Central memory CD4-positive, alpha-beta T cell (primary cell): Measurements from ENCODE around the gene HSD17B13.
"Not testable (repeated sequence)": the region's sequence is repeated elsewhere in the genome, so short reads cannot be mapped to it uniquely, and the experiment has no call there.

Source experiments
- DNase-seq: peaks from one replicate; pipeline ENCODE4 v3.0.0; 2022

The HSD17B13 gene

DNA sequence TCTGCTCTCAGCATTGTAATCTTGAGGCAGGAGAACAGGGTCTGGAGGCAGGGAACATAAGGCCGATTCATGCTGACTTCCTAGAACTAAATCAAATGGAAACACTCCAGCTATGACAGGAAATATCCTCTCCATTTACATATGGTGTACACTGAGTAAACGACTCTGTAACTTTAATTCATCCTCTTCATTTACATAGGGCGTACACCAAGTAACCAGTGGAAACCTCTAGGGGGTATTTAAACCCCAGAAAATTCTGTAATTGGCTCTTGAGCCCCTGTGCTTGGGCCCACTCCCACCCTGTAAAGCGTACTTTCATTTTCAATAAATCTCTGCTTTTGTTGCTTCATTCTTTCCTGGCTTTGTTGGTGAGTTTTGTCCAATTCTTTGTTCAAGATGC, 7.7 kb downstream of the HSD17B13 start:
- DNase-seq, result not testable (repeated sequence)

DNA sequence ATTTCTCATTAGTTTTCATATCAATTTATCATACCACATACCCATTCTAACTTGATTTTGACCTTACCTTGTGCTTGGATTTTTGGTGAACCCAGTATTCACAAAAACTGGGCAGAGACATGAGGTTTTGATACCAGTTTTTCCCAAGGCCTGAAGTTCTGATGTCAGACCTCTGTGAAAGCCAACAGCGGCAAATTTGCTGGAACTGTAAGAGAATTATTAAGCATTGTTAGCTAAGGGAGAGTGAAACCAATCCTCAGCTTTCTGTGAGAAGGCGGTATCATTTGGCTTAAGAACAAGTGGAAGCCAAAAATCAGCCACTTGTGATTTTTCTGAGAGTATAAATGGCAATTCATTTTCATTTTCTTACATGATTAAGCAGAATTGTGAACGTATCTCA, 8.9 kb downstream of the HSD17B13 start:
- no peak for DNase-seq

DNA sequence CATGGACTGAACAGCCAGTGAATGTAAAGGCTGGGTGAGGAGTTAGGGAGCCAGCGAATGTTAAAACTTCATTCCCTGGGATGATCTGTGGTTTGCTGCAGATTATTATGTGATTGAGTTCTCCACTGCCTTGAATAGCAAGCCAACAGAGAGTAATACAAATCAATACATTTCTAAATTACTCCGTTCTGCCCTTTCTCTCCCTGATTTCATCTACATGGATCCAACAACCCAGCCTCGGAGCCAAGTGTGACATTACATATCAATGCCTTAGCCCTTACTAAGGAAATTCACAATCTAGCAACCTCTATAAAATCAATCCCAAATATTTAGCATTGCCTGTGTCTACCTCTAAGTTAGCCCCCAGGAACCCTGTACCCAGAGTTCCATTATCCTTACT, 11.0 kb downstream of the HSD17B13 start:
- no peak for DNase-seq

DNA sequence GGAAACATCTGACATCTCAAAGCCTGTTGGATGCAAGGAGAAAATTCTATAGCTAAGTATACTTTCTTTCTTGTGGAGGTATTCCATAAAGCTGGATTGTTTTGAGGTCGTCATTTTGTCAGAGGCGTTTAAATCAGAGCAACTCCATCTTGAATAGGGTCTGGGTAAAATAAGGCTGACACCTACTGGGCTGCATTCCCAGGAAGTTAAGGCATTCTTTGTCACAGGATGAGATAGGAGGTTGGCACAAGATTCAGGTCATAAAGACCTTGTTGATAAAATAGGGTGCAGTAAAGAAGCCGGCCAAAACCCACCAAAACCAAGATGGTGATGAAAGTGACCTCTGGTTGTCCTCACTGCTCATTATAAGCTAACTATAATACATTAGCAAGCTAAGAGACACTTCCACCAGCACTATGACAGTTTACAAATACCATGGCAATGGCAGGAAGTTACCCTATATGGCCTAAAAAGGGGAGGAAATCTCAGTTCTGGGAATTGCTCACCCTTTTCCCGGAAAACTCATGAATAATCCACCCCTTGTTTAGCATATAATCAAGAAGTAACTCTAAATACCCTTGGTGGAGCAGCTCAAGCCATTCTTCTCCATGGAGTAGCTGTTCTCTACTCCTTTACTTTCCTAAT, 11.9 kb downstream of the HSD17B13 start:
- DNase-seq, result no peak

DNA sequence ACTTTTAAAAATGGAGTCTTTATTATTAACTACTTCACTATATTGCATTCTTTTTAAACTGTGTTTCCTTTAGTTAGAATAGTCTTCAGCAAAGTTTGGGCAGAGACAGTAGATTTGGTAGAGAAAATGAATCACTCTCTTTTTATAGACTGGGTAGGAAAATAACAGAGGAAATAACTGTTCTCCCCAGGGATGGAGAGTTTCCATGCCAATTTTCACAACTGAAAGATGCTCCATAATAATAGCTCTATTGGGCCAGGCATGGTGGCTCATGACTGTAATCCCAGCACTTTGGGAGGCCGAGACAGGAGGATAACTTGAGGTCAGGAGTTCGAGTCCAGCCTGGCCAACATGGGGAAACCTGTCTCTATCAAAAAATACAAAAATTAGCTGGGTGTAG, 13.1 kb downstream of the HSD17B13 start:
- no peak for DNase-seq

DNA sequence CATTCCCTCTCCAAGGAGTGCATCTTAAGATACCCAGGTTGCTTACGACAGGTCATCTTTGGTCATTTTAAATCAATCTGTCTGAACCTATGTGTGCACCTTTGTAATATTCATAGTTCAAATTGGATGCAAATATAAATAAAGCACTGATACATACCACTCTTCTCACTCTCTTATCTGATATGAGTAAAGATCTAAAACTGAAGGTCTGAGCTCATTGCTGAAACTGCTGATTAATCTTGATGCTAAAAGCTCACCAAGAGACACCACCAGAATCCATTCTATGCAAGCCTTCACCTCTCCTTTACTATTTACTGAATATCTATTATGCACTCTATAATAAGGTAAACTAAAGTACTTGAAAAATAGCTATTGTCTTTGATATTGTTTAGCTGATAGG, 16.6 kb downstream of the HSD17B13 start:
- no peak for DNase-seq

DNA sequence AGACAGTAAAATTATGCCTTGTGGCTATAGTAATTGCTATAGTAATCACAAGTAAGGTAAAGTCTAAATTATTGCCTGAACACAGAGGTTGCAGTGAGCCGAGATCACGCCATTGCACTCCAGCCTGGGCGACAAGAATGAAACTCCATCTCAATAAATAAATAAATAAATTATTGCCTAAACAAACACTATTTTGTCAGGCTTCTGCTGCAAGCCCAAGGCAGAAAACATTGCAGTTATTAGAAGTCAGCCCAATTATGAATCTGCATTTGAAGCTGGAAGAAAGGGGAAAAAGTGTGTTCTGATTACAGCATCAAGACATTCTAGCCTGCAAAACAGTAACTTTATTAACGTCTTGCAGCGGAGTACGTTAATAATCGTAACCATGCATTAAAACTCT, 17.1 kb downstream of the HSD17B13 start:
- DNase-seq, result no peak

DNA sequence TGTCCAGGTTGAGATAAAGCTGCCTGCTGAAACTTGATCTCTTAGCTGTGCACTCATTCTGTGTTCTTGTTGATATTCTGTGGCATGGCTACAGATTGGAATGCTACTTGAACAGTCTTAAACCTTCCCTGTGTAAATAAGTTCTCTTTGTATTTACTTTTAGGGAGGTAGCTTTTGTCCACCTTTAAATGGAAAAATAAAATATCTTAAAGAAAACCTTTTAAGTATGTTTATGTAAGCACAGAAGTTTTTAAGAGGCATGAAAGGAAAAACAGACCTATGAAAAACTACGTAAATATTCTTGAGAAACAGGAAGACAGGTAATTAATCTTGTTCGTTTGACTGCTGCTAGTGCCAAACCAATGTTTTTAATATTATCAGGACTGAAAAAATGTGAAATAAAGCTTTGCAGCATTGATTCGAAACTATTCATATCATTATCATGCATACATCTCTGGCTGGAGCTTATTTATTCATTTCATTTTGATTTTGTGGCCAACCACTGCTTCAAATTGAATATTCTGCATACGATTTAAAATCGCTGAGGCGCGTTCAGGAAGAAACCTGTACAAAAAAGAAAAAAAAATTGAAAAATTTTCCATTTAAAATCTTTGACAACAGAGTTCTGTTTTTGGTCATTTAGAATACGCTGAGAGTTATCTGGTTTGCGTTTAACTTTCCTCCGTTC, 17.8 kb downstream of the HSD17B13 start:
- no peak for DNase-seq

DNA sequence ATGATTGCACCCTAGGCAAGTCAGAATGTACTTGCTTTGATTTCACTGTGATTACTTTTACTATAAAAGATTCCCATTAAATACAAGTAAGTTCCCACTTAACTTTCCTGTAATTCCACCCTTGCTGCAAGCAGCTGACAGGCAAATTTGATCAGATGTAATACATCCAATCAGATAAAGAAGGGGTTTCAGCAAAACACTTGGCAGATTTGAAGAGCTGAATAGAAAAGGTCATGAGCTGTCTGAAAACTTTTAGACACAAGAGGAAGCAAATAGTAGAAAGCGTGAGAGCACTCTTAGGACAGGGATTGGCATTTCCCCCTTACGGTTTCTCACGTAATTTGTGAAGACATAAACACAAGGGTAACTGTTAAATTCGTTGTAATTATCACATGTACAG, 22.8 kb downstream of the HSD17B13 start:
- DNase-seq, result no peak

DNA sequence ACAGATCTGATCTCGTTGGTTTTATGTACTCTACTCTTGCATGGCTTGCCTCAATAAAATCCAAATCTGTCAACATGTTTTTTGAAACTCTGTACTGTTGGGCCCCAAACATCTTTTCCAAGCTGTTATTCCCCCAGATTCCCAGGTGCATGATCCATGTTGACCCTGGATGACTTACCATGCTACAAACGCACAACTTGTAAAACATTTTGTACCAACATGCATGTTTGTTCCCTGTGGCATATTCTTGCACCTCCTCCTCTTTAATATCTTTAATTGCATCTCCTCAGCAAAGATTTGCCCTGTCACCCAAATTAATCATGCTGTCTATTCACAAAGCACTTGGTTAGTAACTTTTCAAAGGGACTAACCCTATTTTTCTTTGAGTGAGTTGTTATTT, 24.3 kb downstream of the HSD17B13 start:
- no peak for DNase-seq

DNA sequence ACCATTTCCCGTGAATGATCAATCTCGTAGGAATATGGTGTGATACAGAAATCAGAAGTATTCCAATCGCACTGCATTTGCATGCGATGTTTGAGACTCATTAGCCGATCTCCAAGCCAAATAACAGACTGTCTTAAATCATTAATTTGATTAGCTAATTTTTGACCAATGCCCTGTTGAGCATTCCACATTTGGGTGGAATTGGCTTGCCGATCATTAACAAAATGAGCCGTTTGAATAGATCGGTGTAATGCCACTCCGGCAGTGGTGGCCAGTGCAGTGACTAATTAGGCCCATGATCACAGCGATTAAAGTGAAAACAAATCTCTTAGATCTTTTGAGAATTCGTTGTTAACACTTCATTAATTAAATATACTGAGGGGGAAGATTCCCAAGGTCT, 27.8 kb downstream of the HSD17B13 start:
- DNase-seq, result not testable (repeated sequence)

DNA sequence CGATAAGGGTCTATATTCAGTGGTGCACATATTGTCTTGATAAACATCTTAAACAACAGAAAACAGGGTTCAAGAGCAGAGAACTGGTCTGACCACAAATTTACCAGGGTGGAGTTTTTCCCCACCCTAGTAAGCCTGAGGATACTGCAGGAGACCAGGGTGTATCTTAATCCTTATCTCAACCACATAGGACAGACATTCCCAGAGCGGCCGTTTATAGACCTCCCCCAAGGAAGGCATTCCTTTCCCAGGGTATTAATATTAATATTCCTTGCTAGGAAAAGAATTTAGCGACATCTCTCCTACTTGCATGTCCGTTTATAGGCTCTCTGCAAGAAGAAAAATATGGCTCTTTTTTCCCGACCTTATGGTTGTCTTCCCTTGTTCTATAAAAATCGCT, 28.8 kb downstream of the HSD17B13 start:
- not testable (repeated sequence) for DNase-seq

DNA sequence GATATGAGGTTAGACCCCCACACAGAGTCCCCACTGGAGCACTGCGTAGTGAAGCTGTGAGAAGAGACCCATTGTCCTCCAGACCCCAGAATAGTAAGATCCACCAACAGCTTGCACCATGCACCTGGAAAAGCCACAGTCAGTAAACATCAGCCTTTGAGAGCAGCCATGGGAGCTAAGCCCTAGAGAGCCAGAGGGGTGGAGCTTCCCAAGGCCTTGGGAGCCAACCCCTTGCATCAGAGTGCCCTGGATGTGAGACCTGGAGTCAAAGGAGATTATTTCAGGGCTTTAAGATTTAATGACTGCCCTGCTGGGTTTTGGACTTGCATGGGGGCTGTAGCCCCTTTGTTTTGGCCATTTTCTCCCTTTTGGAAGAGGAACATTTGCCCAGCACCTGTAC, 35.7 kb downstream of the HSD17B13 start:
- DNase-seq, result no peak

DNA sequence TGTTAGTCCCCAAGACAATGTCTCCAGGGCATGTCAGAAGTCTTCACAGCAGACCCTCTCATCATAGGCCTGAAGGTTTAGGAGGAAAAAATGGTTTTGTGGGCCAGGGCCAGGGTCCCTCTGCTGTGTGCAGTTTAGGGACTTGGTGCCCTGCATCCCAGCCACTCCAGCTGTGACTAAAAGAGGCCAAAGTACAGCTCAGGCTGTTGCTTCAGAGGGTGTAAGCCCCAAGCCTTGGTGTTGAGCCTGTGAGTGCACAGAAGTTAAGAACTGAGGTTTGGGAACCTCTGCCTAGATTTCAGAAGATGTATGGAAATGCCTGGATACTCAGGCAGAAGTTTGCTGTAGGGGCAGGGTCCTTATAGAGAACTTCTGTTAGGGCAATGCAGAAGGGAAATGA, 38.4 kb downstream of the HSD17B13 start:
- not testable (repeated sequence) for DNase-seq

DNA sequence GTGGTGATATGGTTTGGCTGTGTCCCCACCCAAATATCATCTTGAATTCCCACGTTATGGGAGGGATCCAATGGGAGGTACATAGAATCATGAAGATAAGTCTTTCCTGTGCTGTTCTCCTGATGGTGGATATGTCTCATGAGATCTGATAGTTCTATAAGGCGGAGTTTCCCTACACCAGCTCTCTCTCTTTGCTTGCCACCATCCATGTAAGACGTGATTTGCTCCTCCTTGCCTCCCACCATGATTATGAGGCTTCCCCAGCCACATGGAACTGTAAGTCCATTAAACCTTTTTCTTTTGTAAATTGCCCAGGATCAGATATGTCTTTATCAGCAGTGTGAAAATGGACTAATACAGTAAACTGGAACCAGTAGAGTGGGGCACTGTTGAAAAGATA, 39.5 kb downstream of the HSD17B13 start:
- DNase-seq, result no peak

DNA sequence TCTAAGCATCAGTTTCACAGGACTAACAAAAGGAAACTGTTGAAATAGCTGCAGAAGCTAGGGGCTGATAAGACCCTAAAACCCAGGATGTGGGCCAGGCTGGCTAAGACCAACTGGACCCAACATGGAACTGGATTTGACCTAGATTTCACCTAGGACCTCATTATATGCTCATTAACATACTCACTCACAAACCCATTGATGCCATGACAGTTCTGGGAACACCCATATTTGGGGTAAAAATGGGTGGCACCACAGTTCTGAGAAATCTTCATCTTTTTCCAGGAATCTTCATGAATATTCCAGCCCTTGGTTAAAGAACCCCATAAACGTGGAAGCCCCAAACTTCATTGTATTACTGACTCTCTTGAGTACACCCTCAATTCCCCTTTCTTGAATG, 41.1 kb downstream of the HSD17B13 start:
- DNase-seq, result no peak

DNA sequence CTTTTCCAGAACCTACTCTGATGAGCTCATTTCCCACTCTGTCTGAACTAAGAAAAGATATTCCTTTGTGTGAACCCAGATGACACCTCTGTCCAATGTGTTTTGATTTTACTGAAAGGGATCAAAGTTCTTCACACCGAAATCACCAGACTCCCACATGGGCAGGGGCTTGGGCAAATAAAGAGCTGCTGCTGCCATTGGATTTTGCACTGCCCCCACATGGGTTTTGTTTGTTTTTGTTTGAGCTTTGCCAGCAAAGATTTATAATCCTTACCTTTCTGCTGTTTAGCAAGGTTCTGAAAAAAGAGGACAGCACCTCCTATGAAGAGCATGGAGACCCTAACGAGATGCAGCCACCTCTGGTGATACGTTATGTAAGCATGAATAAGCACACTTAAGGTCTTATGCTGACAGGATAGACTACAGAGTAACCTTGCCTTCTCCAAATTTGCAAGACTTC, 44.3 kb downstream of the HSD17B13 start:
- DNase-seq, result no peak

DNA sequence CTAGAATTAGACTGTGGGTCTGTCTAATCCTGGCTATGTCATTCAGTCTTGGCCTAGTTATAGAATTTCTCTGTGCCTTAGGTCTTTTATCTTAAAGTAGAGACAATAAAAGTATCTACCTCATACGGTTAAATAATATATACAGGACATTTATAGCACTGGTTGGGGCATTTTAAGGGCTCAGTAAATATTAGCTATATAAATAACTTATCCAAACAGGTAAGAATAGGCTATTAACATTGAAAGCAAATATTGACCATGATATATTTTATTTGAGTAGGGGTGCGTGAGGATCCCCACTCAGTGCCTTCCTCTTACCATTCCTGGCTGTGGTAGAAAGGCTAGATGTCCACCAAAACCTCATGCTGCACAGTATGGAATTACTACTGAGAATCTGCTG, 47.4 kb downstream of the HSD17B13 start:
- no peak for DNase-seq

DNA sequence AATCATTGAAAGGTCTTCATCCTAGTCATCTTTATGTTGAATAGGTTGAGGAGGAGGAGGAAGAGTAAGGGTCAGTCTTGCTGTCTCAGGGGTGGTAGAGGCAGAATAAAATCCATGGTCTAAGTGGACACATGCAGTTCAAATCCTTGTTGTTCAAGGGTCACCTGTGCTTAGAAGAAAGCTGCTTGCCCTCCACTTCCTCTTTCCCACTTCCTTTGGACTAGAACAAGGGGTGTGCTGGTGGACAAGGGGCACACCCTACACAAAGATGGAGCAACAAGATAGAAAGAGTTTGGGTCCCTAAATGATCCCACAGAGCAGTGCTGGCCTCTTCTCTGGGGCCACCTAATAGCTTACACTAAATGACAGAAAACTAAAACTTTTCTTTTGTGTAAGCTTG, 47.9 kb downstream of the HSD17B13 start:
- no peak for DNase-seq

DNA sequence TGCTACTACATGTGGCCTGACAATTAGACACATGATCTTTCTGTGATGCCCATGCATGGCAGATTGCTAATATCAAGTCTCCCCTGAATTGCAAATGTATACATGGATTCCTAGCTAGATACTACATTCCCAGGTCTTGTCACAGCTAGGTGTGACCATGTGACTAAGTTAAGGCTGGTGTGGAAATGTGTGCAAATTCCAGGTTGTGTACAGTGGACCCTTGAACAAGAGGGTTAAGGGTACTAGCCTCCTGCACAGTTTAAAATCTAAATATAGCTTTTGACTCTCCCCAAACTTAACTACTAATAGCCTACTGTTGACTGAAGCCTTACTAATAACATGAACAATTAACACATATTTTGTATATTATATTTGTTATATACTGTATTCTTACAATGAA, 48.4 kb downstream of the HSD17B13 start:
- no peak for DNase-seq

DNA sequence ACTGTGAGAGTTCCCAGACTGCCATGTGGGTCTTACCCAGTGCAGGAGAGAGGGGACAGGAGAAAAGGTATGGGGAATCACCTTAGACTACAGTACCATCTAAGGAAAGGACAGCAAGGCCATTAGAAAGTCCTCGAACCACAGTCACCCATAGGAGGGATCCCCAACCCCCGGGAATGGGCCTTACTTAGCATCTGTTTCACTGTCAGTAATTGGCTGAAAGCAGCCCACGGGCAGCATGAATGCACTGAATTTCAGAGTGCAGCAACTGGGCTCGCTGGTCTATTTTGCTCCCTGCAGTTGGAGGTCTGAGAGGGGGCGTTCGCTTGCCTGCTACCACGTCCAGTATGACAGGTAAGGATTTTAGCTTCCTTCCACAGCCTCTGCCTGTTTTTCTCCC, 51.9 kb downstream of the HSD17B13 start:
- DNase-seq, result no peak

DNA sequence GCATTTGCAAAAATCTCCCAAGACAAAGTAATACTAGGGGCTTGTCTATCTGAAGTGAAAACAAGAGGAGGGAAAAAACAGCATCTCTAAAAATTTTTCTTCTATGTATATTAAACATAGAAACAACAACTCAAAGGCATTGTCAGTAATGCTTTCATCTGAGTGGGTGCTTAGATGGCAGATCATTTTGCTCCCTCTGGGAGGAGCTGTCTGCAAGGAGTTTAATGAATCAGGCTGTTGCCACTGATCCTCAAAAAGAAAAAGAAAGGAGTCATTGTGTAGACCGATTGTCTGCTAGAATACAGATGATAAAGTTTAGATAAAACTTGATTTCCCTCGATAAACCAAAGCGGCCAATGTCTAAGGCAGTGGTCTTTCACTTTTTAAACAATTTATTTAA, 52.5 kb downstream of the HSD17B13 start:
- no peak for DNase-seq

DNA sequence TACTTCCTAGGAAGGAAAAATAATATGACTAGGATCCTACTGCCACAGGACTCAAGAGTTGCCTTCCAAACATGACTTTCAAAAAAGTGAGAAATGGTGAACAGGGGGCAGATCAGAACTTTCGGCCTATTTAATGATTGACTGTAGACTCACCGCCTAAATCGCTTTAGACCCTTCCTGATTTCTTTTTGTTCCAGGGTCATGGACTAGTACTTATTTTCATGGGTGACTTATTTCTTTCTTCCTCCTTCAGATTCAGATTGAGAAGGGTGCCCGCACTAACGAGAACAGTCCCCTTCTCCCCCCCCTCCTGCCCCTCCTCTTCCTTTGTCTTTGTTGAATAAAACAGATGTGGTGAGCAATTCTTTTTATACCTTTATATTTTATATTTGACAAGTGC, 54.3 kb downstream of the HSD17B13 start:
- DNase-seq, result no peak

DNA sequence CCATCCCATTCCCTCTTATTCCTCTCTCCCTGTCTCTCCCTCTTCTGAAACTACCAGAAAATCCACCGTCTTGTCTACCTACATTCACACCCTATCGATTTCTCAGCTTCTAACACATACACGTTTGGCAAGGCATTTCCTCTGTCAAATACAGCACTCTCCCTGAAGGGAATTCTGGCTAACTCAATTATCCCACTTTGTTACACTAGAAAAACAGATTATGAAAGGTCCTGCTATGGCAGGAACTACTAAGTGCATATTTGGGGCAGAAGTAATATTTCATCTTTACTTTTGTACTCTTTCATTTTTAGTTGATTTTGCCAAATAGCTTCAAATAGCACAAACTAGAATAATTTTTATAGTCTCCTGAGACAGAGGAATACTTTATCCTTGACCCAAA, 55.7 kb downstream of the HSD17B13 start:
- DNase-seq, result no peak

DNA sequence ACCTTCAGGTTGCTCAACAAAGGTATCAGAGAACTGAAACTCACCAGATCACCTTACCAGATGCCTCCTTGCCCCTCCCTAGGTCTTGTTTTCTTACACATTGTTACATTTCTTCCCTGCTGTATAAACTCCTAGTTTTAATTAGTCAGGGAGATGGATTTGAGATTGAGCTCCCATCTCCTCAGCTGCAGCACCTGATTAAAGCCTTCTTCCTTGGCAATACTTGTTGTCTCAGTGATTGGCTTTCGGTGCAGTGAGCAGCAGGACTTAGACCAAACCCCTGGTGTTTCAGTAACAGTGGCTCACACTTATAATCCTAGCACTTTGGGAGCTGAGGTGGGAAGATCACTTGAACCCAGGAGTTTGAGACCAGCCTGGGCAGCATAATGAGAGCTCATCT, 59.8 kb downstream of the HSD17B13 start:
- no peak for DNase-seq
